HG02763 (cell line): Measurements from ENCODE around the gene ABLIM3.

Experiments used
- ATAC-seq: cut with Tn5 transposase; IDR thresholded peaks from one replicate; pipeline ENCODE4 v1.9.1; 2021; ENCODE audit warnings: mild to moderate bottlenecking, moderate library complexity; ENCODE audit not compliant: unreplicated experiment

ABLIM3 gene

DNA sequence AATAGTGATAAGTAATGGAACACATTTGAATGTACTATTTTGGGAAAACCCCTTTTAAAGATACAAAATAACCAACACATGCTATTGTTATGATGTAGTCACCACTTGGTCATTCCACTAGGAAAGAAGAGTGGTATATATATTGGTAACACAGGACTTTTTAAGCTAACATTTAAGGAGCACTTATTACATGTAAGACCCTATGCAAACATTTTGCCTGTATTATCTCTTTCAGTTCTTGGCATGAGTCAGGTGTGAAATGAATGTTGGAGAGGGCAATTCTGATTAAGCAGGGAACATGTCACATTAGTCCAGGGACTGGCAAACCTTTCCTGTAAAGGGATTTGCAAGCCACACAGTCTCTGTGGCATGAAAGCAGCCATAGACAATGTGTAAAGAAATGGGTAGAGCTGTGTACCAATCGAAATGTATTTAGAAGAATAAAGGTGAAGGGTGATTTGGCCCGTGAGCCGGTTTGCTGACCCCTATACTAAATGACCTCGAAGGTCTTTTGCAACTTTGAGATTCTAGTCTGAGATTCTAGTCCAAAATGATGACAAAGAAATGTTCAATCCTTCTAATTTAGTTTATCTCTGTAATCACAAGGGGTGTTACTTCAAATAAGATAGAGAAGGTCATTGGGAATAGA, 15.3 kb downstream of the ABLIM3 start:
- ATAC-seq, result no peak

DNA sequence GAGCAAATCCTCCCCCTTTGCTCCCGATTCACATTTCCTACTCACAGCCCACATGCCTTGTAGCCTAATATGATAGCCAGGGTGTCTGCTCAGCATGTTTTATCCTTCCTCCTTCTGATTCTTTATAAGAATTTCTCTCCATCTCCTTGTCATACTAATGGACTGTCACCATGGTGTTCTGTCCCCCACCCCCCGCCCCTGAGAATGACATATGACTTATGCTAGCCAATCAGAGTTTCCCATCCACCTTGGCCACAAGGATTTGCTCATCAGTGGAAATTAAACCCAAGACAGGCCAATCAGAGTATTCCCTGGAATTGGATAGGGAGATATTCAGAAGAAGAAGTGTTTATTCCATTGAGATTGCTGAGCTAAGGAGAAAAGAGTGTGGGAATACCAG, 16.0 kb downstream of the ABLIM3 start:
- no peak for ATAC-seq

DNA sequence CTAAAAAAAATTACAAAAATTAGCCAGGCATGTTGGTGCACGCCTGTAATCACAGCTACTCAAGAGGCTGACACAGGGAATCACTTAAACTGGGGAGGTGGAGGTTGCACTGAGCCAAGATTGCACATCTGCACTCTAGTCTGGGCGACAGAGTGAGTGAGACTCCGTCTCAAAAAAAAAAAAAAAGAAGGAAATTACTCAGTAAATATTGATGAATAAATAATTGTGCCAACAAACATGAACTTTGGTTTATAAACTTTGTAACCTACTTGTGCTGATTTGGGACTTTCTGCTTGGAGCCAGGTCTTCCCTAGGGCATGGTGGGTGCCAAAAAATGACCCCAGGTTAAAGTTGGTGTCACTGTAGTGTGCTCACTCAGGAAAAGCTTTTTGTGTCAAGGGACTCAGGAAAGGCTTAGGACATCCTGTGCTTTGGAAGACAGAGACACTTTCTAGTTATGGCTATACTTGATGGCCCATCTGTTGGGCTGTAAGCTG, 19.0 kb downstream of the ABLIM3 start:
- no peak for ATAC-seq

DNA sequence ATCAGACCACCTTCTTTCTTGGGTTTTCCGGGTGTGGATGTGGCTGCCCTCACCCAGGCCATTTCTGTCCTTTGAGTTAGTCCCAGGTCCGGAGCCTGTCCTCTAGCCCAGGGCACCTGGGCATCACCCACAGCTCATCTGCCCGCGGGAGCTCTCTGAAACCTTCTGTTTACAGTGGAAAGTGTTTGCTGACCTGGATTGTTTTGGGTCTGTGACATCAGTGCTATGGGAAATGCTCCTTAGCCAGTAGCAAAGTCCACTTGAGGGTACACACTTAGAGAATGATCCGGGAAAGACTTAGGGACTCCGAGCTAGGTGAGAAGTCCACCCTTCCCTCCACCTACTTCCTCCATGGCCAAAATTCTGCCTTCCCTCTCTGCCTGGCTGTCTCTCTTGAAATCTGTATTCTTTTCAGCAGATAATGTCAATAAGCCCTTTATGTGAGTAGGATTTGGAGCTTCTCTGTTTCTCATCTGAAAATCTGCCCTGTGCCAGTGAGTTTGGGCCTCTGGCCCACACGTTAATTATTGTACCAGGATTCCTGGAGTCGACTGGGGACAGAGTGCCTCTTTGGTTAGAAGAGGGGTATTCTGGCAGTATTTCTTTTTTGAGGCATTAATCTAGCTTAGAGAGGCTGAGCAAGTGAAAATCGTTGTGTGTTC, 19.9 kb downstream of the ABLIM3 start:
- no peak for ATAC-seq

DNA sequence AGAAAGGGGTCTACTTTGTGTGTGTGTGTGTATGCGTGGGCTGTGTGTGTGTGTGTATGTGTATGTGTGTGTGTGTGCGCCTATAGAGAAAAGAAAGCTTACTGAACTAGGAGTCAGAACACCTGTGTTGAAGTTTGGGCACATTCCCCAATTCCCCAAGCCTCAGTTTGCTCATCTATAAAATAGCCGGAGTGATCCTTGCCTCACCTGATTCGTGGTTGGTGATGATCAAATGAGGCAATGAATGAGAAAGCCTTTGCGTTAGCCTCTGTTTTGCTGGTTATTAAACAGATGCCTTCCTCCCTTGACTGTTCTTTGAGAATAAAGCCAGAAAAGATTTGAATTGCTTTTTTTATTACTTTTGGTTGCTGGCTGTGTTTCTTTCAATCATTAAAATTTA, 20.6 kb downstream of the ABLIM3 start:
- ATAC-seq, result no peak

DNA sequence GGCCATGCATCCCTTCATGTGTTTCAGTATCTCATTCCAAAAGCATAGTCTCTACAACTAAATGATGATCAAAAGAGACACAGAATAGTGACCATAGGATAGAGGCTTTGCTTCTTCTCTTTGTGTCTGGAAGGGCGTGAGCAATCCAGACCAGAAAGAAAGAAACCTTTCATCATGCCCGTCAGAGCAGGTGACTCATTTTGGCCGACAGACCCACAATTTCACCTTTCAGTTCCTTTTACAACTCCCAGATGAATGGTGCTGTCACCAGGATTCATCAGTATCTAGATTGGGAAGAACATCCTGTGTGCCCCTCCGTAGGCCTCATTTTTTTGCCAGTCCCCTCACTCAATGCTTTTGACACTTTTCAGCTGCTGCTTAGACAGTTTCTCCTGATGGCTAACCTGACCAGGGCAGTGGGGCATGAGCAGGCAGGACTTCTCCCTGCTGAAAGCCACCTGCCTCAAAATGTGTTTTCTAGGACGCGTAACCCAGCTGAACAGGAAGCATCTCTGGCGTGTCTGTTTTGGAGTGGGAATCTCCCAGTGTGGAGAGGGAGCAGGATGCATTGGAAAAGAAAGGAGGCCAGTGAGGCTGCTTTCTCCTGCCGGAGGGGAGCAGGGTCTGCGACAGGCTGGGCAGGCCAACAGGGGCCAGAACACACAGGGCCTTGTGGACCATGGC, 21.2 kb downstream of the ABLIM3 start:
- peak; percentile 71 for ATAC-seq

DNA sequence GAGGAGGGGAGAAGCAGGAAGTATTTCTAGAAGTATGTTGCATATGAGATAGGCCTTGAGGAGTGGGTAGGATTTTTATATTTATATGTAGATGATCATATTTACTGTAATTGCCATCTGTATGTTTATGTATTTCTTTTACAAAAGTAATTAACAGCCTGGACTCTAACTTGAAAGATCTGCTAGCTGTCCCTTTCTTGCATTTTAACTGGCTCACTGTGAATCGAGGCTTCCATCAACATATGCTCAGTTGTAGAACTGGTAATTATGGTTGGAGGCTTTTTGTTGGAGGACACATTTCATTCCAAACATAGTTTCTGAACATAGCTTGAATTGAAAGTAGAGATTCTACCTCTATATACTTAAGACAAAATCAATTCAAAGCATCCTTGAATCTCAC, 23.4 kb downstream of the ABLIM3 start:
- ATAC-seq, result no peak

DNA sequence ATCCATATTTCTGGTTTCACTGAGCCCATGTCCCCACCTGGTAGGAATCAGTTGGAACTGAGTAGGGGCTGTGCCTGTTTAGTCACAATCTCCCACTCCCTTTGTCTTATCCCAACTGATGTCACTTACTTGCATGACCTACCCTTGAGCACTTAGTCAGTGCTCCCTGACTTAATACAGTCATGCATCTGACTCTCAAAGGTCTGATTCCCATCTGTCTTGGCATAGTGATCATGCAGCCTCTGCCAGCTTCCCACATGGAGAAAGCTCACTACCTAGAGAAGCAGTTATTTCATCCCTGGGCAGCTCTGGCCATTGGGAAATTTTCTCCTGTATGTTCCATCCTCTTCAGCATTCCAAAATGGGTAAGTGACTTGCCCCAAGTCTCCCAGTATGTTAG, 24.8 kb downstream of the ABLIM3 start:
- ATAC-seq, result no peak

DNA sequence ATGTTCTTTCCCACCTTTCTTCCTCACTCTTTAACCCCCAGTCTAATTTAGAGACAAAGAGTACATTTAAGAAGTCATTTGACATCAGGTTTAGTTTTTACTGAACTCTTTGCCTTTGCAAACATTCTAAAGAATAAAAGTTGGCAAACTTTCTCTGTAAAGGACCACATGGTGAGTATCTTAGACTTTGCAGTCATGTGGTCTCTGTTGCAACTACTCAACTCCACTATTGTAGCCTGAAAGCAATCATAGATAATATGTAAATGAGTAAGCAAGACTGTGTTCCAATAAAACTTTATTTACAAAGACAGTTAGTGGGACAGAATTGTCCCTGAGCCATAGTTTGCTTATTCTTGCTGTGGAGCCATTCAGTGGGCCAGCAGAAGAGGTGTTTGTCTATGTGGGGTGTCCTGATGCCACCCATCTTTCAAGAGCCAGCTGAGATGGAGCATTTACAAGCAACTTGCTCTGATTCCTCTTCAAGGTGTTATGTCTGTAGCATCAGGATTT, 25.4 kb downstream of the ABLIM3 start:
- ATAC-seq, result no peak

DNA sequence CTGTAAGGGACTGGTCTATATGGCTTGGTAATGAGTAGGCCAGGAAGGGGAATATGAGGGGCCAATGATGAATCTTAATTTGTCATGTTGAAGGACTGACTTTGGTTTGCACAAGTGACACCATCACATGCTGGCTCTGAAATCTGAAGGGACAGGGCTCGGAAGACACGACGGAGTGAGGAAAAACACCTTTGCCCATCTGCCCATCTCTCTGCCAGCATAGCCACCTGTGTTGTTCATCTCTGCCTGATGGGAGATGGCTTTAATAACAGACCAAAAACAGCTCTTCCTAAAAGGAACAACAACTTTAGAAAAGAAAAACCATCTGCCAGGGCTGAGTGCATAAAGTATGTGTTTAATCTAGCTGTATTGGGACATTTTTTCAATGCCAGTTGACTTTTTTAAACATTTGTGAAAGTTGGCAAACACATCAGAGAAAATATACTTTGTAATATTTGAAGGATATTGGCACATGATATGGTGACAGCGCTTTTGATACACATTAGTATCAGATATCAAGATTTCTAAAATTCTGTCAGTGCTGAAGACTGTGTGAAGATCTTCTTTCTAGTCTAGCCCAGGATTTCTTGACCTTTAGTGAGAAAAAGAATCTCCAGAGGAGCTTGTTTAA, 27.1 kb downstream of the ABLIM3 start:
- ATAC-seq, result no peak

DNA sequence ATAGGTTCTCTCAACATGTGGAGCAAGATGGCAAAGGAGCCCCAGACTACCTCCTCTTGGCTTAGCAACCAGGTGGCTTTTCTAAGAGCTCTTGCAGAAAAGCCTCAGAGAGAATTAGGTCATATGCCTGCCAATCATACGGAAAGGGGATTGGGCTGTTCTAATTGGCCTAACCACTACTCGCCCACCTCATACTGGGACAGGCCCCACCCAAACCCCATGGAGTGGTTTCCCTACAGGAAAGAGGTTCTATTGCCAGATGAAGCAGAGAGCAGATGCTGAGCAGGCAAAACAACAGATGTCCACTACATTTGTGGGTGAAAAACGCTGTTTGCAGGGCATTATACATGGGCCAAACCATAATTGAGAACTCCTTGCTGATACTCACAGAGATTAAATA, 29.0 kb downstream of the ABLIM3 start:
- ATAC-seq, result no peak

DNA sequence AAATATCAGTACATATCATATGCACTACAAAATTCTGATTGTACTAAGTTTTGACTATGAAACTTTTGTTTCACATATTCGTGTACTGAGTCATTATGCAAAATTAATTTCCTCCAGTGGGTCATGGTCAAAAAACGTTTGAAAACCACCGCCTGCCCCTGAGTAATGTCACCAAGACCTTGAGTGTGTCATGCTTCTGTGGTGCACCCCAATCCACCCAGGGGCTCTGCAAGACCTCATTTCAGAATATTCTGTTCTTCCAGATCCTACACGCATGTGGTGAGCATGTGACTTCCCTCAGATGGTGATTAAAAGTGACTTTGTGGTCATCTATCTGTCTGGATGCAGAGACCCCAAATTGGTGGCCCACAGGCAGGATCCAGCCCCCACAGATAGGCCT, 31.0 kb downstream of the ABLIM3 start:
- peak; percentile 82 for ATAC-seq

DNA sequence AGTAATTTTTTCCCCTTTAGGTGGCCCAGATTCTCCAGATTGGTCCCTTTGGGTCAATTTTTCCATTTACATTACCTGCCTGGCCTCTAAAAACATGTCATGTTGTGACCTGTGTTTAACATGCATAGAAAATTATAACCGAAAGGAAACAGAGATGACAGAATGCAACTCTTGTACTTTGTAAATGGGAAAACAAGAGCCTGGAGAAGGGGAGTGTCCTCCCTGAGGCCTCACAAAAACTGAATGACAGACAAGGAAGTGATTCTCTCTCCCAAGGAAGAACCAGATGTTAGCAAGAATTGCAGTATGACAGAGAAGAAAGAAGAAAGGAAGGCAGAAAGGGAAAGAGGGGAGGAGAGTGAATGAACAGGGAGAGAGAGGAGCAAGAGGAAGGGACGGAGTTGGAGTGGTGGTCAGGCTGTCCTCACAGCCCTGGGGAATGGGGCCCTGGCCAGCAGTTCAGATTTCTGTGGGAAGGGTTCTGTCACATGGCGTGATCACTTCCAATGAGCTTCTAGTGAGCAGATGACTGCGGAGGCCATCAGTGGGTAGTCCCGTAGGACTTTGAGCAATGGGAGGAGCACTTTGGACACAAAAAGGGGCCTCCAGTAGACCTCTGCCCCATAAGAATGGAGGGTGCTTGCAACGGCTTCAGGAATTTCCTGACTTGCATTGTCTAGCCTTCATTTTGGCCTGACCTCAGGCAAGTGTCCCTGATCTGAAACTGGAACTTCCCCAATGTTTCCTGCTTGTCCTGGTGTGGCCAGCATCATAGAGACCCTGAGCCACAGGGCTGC, 31.6 kb downstream of the ABLIM3 start:
- no peak for ATAC-seq

DNA sequence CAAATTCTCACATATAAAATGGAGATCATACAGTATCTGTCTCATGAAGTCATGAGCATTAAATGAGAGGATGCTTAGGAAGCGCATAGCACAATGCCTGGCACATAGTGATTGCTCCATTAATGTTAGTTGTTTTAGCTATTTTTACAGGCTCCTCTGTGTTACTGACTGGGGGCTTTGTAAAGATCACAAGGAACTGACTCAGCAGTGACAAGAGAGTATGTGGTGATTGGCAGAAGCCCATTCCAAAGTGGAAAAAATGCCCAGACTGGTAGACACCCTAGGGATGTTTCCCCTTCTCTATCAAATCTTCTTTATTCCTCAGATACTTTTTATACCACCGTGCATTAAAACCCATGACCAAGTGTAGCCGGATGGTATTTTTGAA, 33.5 kb downstream of the ABLIM3 start:
- no peak for ATAC-seq

DNA sequence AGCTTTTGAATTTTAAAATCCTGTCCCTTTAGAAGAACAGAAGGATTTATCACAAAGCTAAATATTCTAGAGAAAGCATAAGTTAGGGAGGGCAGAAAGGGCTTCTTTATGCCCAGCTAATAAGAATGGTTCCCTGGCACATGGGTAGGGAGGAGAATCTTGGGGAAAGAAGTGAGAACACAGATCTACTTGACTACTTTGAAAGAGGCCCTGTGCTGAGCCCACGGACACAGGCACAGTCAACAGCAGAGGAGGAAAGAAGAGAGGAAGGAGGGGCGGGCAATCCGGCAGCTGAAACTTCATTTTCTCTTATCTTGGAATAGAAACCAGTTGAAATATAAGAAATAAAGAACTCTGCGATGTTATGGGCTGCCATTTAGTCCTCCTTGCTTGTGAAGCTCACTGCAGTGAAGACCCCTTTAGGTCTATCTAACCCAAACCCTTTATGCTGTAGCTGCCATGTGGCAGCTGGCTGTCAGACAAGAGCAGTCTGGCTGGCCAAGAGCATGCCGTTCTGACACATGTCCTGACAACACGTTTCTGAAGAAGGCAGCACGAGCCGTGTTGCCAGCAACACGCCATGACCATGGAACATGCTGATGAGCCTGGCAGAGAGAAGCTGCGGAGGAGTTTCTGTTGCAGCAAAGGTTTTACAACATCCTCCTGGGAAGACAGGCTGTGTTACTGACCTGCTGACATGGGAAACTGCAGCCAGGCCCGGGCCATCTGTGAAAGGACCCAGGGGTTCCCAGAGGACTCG, 34.2 kb downstream of the ABLIM3 start:
- ATAC-seq, result no peak

DNA sequence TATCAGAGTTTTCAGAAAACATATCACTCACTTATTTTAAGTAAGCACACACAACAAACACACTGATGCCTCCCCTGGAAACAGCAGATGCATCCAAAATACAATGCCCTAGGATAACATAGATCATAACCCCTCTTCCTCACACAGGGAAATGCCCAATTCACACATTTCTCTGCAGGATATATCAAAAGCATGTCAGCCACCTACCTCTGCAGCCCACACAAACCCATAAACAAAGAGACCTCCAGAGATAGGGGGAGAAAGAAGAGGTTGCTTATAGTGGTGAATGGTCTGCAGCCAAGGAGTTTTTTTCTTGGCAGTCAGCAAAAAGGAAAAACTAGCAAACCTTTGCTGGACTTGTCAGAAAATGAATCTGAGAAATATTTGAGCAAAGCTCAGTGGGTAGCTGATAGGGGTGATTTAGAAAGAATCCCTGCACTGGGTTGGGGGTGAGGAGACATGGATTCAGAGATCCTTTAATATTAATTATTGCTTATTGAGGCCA, 36.1 kb downstream of the ABLIM3 start:
- no peak for ATAC-seq

DNA sequence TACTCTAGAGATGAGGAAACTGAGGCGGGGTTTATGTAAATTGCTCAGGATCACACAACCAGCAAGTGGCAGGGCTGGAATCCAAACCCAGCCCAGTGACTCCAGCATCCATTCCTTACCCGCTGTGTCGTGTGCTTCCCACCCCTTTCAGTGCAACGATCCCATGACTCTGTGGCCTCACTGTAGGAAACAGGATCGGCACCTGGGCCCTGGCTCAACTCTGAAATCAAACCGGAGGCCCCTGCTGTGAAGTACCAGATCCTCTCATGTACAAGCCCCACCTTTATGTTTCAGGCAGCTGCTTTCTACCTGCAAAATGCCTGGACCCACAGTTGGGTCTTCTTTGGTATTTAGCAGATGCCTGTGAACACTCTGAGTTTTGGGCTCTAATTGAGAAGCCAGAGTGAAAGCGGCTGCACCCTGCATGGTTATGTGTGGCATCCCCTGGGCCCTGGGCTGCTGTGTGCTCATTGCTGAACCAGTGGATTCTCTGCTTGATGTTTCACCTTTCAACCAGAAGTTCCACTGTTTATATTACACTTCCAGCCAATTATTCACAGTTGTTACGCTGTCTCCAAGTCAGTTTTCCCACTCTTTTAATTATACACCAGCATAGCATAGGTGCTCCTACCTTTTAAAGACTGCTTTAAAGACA, 36.7 kb downstream of the ABLIM3 start:
- no peak for ATAC-seq

DNA sequence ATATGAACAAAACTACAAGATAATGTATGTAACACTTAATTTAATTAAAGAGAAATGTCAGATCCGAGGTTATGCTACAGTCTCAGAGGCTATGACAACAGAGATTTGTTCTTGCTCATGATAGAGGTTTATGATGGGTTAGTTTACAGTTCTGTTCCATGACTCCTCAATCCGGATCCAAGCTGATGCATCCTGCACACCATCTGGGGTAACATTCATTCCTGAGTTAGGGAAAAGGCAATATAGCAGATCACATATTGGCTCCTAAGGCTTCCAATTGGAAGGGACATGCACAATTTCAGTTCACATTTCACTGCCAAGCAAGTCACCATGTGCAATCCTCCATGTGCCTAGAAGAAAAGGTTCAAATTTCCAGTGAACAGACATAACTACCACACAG, 40.4 kb downstream of the ABLIM3 start:
- ATAC-seq, result no peak

DNA sequence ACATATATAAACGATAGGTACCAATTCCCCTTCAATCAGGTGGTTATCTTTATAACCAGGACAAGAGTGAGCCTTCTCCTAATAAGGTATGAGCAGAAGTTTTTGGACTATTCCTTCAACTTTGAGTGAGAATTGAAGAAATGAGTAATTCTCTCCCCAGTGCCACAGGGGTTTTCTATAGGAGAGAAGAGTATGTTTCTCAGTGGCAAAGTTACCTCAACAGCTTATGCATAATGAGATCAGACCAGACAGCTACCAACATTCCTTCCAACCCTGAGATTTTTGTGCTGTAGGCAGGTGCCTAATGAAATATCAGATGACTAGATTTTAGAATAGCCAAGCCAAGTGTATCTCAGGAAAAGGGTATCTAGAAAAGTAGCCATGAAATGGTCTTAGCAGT, 40.9 kb downstream of the ABLIM3 start:
- ATAC-seq, result no peak
